HFFc6 (cell line): Measurements from ENCODE around the gene GRAMD2A. TPM values are rescaled to one million over a fixed set of nuclear protein-coding genes. Genes with fewer than 3 reads are reported as not detected.

Source experiments
- DNase-seq: peaks from one replicate; pipeline ENCODE4 v3.0.0-alpha.2; 2018
- H3K27ac Mint-ChIP-seq: 2 replicates; pipeline ENCODE4 v1.8.0; 2020; ENCODE audit warnings: mild to moderate bottlenecking, mixed read lengths
- H3K27me3 Mint-ChIP-seq: 2 replicates; pipeline ENCODE4 v1.8.0; 2021; ENCODE audit warnings: mild to moderate bottlenecking, moderate library complexity, mixed read lengths; ENCODE audit not compliant: insufficient read depth
- H3K36me3 Mint-ChIP-seq: 2 replicates; pipeline ENCODE4 v1.8.0; 2021; ENCODE audit warnings: low read depth, mixed read lengths
- H3K4me1 Mint-ChIP-seq: 2 replicates; pipeline ENCODE4 v1.8.0; 2020; ENCODE audit warnings: low read depth, mixed read lengths
- H3K4me3 Mint-ChIP-seq: 2 replicates; pipeline ENCODE4 v1.8.0; 2020; ENCODE audit warnings: mild to moderate bottlenecking, moderate library complexity, mixed read lengths
- H3K9me3 Mint-ChIP-seq: 2 replicates; pipeline ENCODE4 v1.8.0; 2020; ENCODE audit warnings: mild to moderate bottlenecking, mixed read lengths
- total RNA-seq, 6 experiments: library from RNA; stranded (reverse); fragmentation: NEBNext Ultra II Directional; extraction: Animal tissue kit (Norgen Biotek cat#: 25700); gene quantifications; 2 replicates in 1 of 6; 3 replicates in 5 of 6; pipeline ENCODE4 v1.2.3, GENCODE V29; 2021
- TF ChIP-seq, protein P1 (sequence below): fragments of 200-600 bp; sonication (generic); IDR thresholded peaks from 2 replicates; pipeline ENCODE4 v1.5.0; 2021; ENCODE audit warnings: antibody characterized with exemption, mild to moderate bottlenecking

The GRAMD2A gene
- total RNA-seq, 6 experiments from 2014 or later = 0.14 TPM; not detected in 5

GRCh38 chr15:72130272-72130671 is 67.3 kb downstream of the GRAMD2A start:
- Mint-ChIP-seq H3K4me3 (no peak overlapping the region), H3K27me3 (no peaks in the 10 kb centered on the region; the same call in 1 of the 2 replicates), H3K27ac (no peak overlapping the region), H3K36me3 (no peaks in the 10 kb centered on the region), H3K4me1 (no peaks in the 10 kb centered on the region), H3K9me3 (no peaks in the 10 kb centered on the region)
- TF ChIP-seq, protein P1, sequence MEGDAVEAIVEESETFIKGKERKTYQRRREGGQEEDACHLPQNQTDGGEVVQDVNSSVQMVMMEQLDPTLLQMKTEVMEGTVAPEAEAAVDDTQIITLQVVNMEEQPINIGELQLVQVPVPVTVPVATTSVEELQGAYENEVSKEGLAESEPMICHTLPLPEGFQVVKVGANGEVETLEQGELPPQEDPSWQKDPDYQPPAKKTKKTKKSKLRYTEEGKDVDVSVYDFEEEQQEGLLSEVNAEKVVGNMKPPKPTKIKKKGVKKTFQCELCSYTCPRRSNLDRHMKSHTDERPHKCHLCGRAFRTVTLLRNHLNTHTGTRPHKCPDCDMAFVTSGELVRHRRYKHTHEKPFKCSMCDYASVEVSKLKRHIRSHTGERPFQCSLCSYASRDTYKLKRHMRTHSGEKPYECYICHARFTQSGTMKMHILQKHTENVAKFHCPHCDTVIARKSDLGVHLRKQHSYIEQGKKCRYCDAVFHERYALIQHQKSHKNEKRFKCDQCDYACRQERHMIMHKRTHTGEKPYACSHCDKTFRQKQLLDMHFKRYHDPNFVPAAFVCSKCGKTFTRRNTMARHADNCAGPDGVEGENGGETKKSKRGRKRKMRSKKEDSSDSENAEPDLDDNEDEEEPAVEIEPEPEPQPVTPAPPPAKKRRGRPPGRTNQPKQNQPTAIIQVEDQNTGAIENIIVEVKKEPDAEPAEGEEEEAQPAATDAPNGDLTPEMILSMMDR = no peak
- no peak for DNase-seq

GRCh38 chr15:72128359-72128758 is 69.2 kb downstream of the GRAMD2A start:
- H3K27ac Mint-ChIP-seq = no peak overlapping the region
- no peaks in the 10 kb centered on the region for H3K9me3 Mint-ChIP-seq
- TF ChIP-seq, protein P1 = no peak
- no peak overlapping the region for H3K4me3 Mint-ChIP-seq
- H3K36me3 Mint-ChIP-seq = no peaks in the 10 kb centered on the region
- H3K27me3 Mint-ChIP-seq = no peaks in the 10 kb centered on the region
- DNase-seq = no peak
- H3K4me1 Mint-ChIP-seq = no peaks in the 10 kb centered on the region

DNA sequence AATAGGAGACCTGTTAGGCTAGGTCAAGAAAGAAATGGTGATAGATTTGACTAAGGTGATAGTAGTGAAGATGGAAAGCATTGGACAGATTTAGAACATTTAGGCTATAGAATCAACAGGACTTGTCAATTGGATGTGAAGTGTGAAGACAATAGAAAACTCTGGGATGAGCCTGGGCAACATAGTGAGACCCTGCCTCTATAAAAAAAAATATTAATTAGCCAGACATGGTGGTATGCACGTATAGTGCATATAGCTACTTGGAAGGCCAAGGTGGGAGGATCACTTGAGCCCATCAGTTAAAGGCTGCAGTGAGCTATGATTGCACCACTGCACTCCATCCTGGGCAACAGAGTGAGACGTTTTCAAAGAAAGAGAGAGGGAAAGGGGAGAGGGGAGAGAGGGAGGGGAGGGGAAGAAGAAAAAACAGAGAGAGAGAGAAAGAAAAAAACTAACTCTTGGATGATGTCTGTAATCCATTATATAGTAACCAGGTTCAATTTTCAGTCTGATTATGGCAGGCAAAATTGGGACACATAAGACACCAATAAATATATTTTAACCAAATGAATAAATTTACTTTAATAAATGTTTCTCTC is 69.8 kb downstream of the GRAMD2A start:
- H3K9me3 Mint-ChIP-seq = no peaks in the 10 kb centered on the region
- TF ChIP-seq, protein P1 = no peak
- no peak overlapping the region for H3K27ac Mint-ChIP-seq
- H3K27me3 Mint-ChIP-seq = no peaks in the 10 kb centered on the region
- H3K4me3 Mint-ChIP-seq = no peak overlapping the region
- no peaks in the 10 kb centered on the region for H3K36me3 Mint-ChIP-seq
- no peak for DNase-seq
- no peaks in the 10 kb centered on the region for H3K4me1 Mint-ChIP-seq

DNA sequence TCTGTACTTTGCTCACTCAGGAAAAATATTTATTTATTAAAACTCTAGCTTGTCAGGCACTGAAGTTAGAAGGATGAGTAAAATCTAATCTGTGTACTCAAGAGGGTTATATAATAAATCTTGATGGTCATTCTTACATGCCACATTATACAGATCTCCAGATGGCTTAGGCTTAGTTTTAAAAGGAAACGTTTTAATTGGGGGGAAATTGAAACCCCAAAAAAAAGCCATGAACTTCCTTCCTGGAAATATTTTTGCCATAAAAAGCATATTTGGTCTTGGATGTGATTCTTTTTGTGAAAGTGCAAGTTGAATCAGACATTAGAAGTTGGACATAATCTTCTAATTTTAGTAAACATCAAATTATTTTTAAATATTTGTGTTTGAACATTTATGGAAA is 73.4 kb downstream of the GRAMD2A start:
- Mint-ChIP-seq H3K4me3 (no peak overlapping the region), H3K27ac (no peak overlapping the region), H3K36me3 (no peaks in the 10 kb centered on the region), H3K27me3 (no peaks in the 10 kb centered on the region), H3K9me3 (no peaks in the 10 kb centered on the region), H3K4me1 (peaks cover 8% of the 10 kb centered on the region)
- DNase-seq = no peak
- TF ChIP-seq, protein P1 = no peak

- DNase-seq = peak; percentile 98
- peaks cover 48% of the 10 kb centered on the region for H3K4me1 Mint-ChIP-seq
- H3K4me3 Mint-ChIP-seq = peak within 1 kb of the TSS; percentile 94
- peaks cover 3% of the 10 kb centered on the region; the same call in 1 of the 2 replicates for H3K27me3 Mint-ChIP-seq
- TF ChIP-seq, protein P1 = peak; percentile 57
- H3K36me3 Mint-ChIP-seq = peaks cover 4% of the 10 kb centered on the region; the same call in 1 of the 2 replicates
- peak within 1 kb of the TSS; percentile 100 for H3K27ac Mint-ChIP-seq
- H3K9me3 Mint-ChIP-seq = no peaks in the 10 kb centered on the region
Measured at GRCh38 chr15:72118017-72118978, 79.3 kb downstream of the GRAMD2A start, which contains the start of the genes MYO9A and SENP8. Gene MYO9A (minus strand): TSS chr15:72118150. CDS start chr15:72046563, 71,587 bp downstream. Gene SENP8 (plus strand): TSS chr15:72118403. CDS start chr15:72139624, 21,221 bp downstream.
